Smooth muscle cell (in vitro differentiated cells): ENCODE results near the gene PLCB4. TPM values are rescaled to one million over a fixed set of nuclear protein-coding genes. Genes with fewer than 3 reads are reported as not detected.

Experiments
- DNase-seq: peaks from one replicate; lab custom pipeline; 2025; ENCODE audit not compliant: unreplicated experiment; lab: John Stamatoyannopoulos, UW
- H2AFZ ChIP-seq: fragments of 200-600 bp; sonication (generic); 2 replicates; pipeline ENCODE4 v1.6.0; 2016; ENCODE audit warnings: antibody characterized with exemption, low read depth, mild to moderate bottlenecking
- H3F3A ChIP-seq: fragments of 200-600 bp; sonication (generic); 2 replicates; pipeline ENCODE4 v1.6.0; 2017; ENCODE audit warnings: antibody characterized with exemption, low read depth
- H3K27ac ChIP-seq: fragments of 200-600 bp; sonication (generic); 2 replicates; pipeline ENCODE4 v1.5.1; 2016; ENCODE audit warnings: low read depth, mild to moderate bottlenecking
- H3K27me3 ChIP-seq: fragments of 200-600 bp; sonication (generic); 2 replicates; pipeline ENCODE4 v1.6.1; 2016; ENCODE audit warnings: low read depth, mild to moderate bottlenecking
- H3K36me3 ChIP-seq: fragments of 200-600 bp; sonication (generic); 2 replicates; pipeline ENCODE4 v1.5.1; 2016; ENCODE audit warnings: low read depth
- H3K4me1 ChIP-seq: fragments of 200-600 bp; sonication (generic); 2 replicates; pipeline ENCODE4 v1.5.1; 2016; ENCODE audit warnings: low read depth
- H3K4me2 ChIP-seq: fragments of 200-600 bp; sonication (generic); 2 replicates; pipeline ENCODE4 v1.6.0; 2016; ENCODE audit warnings: mild to moderate bottlenecking
- H3K4me3 ChIP-seq: fragments of 200-600 bp; sonication (generic); 2 replicates; pipeline ENCODE4 v1.5.1; 2016; ENCODE audit warnings: mild to moderate bottlenecking
- H3K79me2 ChIP-seq: fragments of 200-600 bp; sonication (generic); 2 replicates; pipeline ENCODE4 v1.6.0; 2016; ENCODE audit warnings: low read depth, mild to moderate bottlenecking
- H3K9ac ChIP-seq: fragments of 200-600 bp; sonication (generic); 2 replicates; pipeline ENCODE4 v1.6.0; 2016; ENCODE audit warnings: low read depth
- H3K9me3 ChIP-seq: fragments of 200-600 bp; sonication (generic); replicated peaks from 2 replicates; pipeline ENCODE4 v1.5.1; 2016; ENCODE audit warnings: low read depth
- H4K20me1 ChIP-seq: fragments of 200-600 bp; sonication (generic); 2 replicates; pipeline ENCODE4 v1.6.0; 2016; ENCODE audit warnings: low read depth
- CTCF ChIP-seq: fragments of 200-600 bp; sonication (generic); IDR thresholded peaks from 2 replicates; pipeline ENCODE4 v1.5.1; 2017; ENCODE audit warnings: borderline replicate concordance, mild to moderate bottlenecking, antibody characterized with exemption; ENCODE audit not compliant: insufficient read depth, poor library complexity, severe bottlenecking
- WGBS: methylation state at CpG from one replicate; pipeline ENCODE4 v1.1.7; 2016; ENCODE audit warnings: low lambda C conversion rate; 5-methylcytosine and 5-hydroxymethylcytosine counted together
- polyA plus RNA-seq: library from polyadenylated mRNA; unstranded; fragments of >200 nt; fragmentation: Nextera tagmentation; extraction: Ambion mirVana; gene quantifications from 2 replicates; pipeline ENCODE4 v1.2.1, GENCODE V29; 2016
- total RNA-seq: library from RNA; depleted of rRNA; stranded (reverse); fragments of >200 nt; gene quantifications from 2 replicates; pipeline ENCODE4 v1.2.3, GENCODE V29; 2014

PLCB4 gene
- total and polyA plus RNA-seq, 2 experiments from 2014 or later, result 3.0 to 5.3 TPM

GRCh38 chr20:9330151-9330550 is 261.3 kb downstream of the PLCB4 start:
- no peak overlapping the region for H3K27ac ChIP-seq
- no peak overlapping the region for H2AFZ ChIP-seq
- no peak for TF ChIP-seq CTCF
- no peaks in the 10 kb centered on the region for H3K27me3 ChIP-seq
- H3K9ac ChIP-seq, result no peak overlapping the region
- no peak overlapping the region for H3K4me2 ChIP-seq
- H3K79me2 ChIP-seq, result no peaks in the 10 kb centered on the region
- H3F3A ChIP-seq, result no peaks in the 10 kb centered on the region
- no peak for DNase-seq
- no peak overlapping the region for H3K4me3 ChIP-seq
- 93% methylated on average over 4 of the region's 4 CpGs for WGBS
- no peaks in the 10 kb centered on the region for H4K20me1 ChIP-seq
- no peaks in the 10 kb centered on the region for H3K9me3 ChIP-seq
- peaks cover 26% of the 10 kb centered on the region for H3K4me1 ChIP-seq
- no peaks in the 10 kb centered on the region for H3K36me3 ChIP-seq

DNA sequence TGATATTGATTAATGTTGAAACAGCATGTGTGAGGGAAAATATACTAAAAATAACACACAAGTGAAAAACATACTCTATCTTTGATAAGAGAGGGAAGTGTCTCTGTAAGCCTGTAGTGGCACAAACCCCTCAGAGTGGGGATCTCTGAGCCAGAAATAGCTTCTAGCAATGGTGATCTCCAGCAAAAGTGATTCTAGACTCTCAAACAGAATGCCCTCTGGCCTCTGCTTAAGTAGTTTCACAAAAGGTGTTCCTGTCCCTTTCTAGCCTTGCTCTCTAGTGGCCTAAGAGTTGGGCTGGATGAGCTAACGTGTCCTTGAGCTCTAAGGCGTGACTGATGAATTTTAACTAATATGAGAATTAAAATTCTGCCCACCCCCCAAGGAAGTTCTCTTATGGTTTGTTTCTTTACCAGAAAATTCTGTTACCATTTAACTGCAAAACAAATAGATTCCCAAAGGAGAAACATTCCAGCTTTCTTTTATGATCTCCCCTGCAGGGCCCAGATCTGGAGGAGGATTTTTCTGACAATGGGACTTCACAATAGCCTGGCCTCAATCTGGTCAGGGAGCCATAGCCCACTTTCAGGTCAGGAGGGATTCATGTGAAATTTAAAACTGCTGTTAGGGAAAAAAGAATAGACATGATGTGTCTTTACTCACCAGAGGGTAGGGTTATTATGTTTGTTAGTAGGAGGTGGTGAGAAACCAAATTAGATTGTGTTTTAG is 263.0 kb downstream of the PLCB4 start:
- no peaks in the 10 kb centered on the region for H3K9me3 ChIP-seq
- no peak overlapping the region for H2AFZ ChIP-seq
- no peak for TF ChIP-seq CTCF
- no peaks in the 10 kb centered on the region for H3F3A ChIP-seq
- peaks cover 26% of the 10 kb centered on the region for H3K4me1 ChIP-seq
- no peak overlapping the region for H3K4me2 ChIP-seq
- no peak overlapping the region for H3K9ac ChIP-seq
- no peaks in the 10 kb centered on the region for H3K79me2 ChIP-seq
- H3K27me3 ChIP-seq, result no peaks in the 10 kb centered on the region
- H3K27ac ChIP-seq, result no peak overlapping the region
- H3K4me3 ChIP-seq, result no peak overlapping the region
- H3K36me3 ChIP-seq, result no peaks in the 10 kb centered on the region
- WGBS, result 96% methylated on average over 2 of the region's 2 CpGs
- H4K20me1 ChIP-seq, result no peaks in the 10 kb centered on the region
- DNase-seq, result no peak

DNA sequence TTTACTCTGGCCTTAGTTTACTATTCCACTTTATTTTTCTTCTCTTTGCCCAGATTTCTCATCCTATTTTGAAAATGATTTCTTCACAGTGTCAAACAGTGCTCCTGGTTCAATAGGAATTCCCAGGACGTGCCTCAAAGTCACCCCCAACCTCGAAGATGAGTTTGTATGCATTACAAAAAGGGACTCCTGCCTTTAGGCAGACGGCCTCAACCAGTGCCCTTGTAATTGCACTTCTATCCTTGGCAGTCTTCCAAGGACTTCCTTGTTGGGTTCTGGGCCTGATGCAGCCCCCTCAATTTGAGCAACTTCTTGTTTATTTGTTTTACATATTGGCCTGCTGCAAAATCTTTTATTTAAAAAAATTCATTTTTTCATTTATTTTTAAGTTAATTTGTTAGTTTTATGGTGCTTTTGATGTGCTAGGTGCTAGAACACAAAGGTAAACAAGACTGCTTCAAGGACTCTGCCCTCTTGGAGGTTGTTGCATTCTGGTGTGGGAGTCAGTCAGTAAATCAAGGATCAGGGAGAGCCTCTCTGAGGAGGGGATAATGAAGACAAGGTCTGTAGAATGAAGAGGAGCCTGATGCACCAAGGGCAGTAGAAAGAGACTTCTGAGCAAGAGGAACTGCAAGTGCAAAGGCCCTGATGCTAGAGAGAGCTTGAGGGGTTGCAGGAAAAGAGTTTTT is 264.0 kb downstream of the PLCB4 start:
- H3K9me3 ChIP-seq, result no peaks in the 10 kb centered on the region
- H3K4me1 ChIP-seq, result peaks cover 26% of the 10 kb centered on the region
- H3K4me2 ChIP-seq, result no peak overlapping the region
- no peaks in the 10 kb centered on the region for H3K36me3 ChIP-seq
- TF ChIP-seq CTCF, result no peak
- no peaks in the 10 kb centered on the region for H3K27me3 ChIP-seq
- H3K27ac ChIP-seq, result no peak overlapping the region
- no peaks in the 10 kb centered on the region for H4K20me1 ChIP-seq
- H3K79me2 ChIP-seq, result no peaks in the 10 kb centered on the region
- H3F3A ChIP-seq, result no peaks in the 10 kb centered on the region
- no peak overlapping the region for H3K4me3 ChIP-seq
- no peak overlapping the region for H3K9ac ChIP-seq
- no peak overlapping the region for H2AFZ ChIP-seq
- no peak for DNase-seq
- WGBS, result 60% methylated on average over 3 of the region's 3 CpGs
